ENCODE data around the gene ITPKC. TPM values are rescaled to one million over a fixed set of nuclear protein-coding genes. Genes with fewer than 3 reads are reported as not detected.

ITPKC gene
- total RNA-seq, 3 donors from 2014 or later = 6.9 to 8.2 (median 8.2) TPM

DNA sequence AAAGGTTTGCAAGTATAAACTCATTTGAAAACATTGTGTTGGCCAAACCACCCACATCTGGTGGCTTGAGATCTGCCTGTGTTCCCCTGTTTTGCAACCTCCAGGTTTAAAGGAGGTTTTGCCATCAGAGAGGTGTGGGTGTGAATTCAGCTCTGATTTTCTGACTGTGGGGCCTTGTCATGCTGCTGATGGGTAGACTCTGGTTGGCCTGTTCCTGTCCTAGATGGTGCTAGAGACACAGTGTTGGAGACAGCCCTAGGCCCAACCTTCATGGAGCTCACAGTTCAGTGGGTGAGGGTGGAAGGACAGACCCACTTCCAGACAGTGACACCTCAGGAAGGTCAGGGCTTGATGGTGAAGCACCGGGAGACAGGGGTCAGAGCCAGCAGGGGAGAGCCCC lies 68.6 kb downstream of the ITPKC start:
- DNase-seq = no peak
- peaks cover 9% of the 10 kb centered on the region for H3K4me1 Mint-ChIP-seq (ENCODE audit: low read depth)
- no peak overlapping the region for H3K4me3 Mint-ChIP-seq
- no peaks in the 10 kb centered on the region for H3K9me3 Mint-ChIP-seq
- no peaks in the 10 kb centered on the region for H3K27me3 Mint-ChIP-seq (ENCODE audit: low read depth)
- ATAC-seq = no peak
- H3K36me3 Mint-ChIP-seq (ENCODE audit: insufficient read depth) = peaks cover 21% of the 10 kb centered on the region

GRCh38 chr19:40786060-40787037 lies 69.4 kb downstream of the ITPKC start:
- Mint-ChIP-seq H3K27me3 (ENCODE audit: low read depth) (no peaks in the 10 kb centered on the region), H3K9me3 (no peaks in the 10 kb centered on the region), H3K36me3 (ENCODE audit: insufficient read depth) (peaks cover 21% of the 10 kb centered on the region), H3K4me1 (ENCODE audit: low read depth) (peaks cover 4% of the 10 kb centered on the region), H3K4me3 (no peak overlapping the region)
- DNase-seq (no peak), ATAC-seq (no peak)

Other genes with a start within 250 kb of the ITPKC start
- gene SHKBP1, start 140.2 kb upstream of the ITPKC start, total RNA-seq = 10 to 100 TPM; 80.1 to 86.1 (median 84.8) TPM
- gene LTBP4, start 115.7 kb upstream of the ITPKC start, total RNA-seq = 100 to 1,000 TPM; 210 to 251 (median 213) TPM
- 10 to 100 TPM; 13.8 to 17.1 (median 16.7) TPM for gene NUMBL, start 26.5 kb upstream of the ITPKC start, total RNA-seq
- 10 to 100 TPM; 18.7 to 21.3 (median 18.9) TPM for gene COQ8B, start 226 bp upstream of the ITPKC start, total RNA-seq
- 10 to 100 TPM in 1 of 3 donors, 1 to 10 TPM in 2; 7.4 to 11.4 (median 7.7) TPM for gene ACTMAP, start 33.4 kb downstream of the ITPKC start, total RNA-seq
- gene SNRPA, start 34.1 kb downstream of the ITPKC start, total RNA-seq = 100 to 1,000 TPM; 213 to 234 (median 219) TPM
- under 1 TPM in 1 of 3 donors, not detected in 2; 0.87 TPM for gene MIA, start 58.4 kb downstream of the ITPKC start, total RNA-seq
- 10 to 100 TPM; 26.6 to 34.9 (median 30.0) TPM for gene RAB4B, start 61.1 kb downstream of the ITPKC start, total RNA-seq
- gene EGLN2, start 82.1 kb downstream of the ITPKC start, total RNA-seq = 10 to 100 TPM; 86.3 to 95.4 (median 89.4) TPM
- gene CYP2A6, start 133.3 kb downstream of the ITPKC start, total RNA-seq = under 1 TPM; 0.38 to 0.50 (median 0.38) TPM
- not detected for gene CYP2A7, start 165.1 kb downstream of the ITPKC start, total RNA-seq